GM23338 (cell line): ENCODE results near the gene ING5. TPM values are rescaled to one million over a fixed set of nuclear protein-coding genes. Genes with fewer than 3 reads are reported as not detected.

Source experiments
- ATAC-seq: fragments of 200-7000 bp; cut with Tn5 transposase; 3 replicates; pipeline ENCODE4 v1.9.1; 2020
- DNase-seq: peaks from one replicate; pipeline ENCODE4 v3.0.0-alpha.2; 2015; ENCODE audit warnings: low spot score
- H2AFZ ChIP-seq: fragments of 200-600 bp; sonication (generic); 2 replicates; pipeline ENCODE4 v1.8.0; 2016; ENCODE audit warnings: antibody characterized with exemption, mild to moderate bottlenecking, moderate library complexity
- H3F3A ChIP-seq: fragments of 200-600 bp; sonication (generic); replicated peaks from 2 replicates; pipeline ENCODE4 v1.8.0; 2017; ENCODE audit warnings: antibody characterized with exemption, mixed run types, low read depth
- H3K27ac ChIP-seq: fragments of 200-600 bp; sonication (generic); 2 replicates; pipeline ENCODE4 v1.6.1; 2016; ENCODE audit warnings: low read depth
- H3K27me3 ChIP-seq: fragments of 200-600 bp; sonication (generic); 2 replicates; pipeline ENCODE4 v1.8.0; 2016; ENCODE audit warnings: mild to moderate bottlenecking, mixed run types, moderate library complexity; ENCODE audit not compliant: insufficient read depth
- H3K36me3 ChIP-seq: fragments of 200-600 bp; sonication (generic); 2 replicates; pipeline ENCODE4 v1.8.0; 2016; ENCODE audit warnings: mild to moderate bottlenecking; ENCODE audit not compliant: insufficient read depth
- H3K4me1 ChIP-seq: fragments of 200-600 bp; sonication (generic); 2 replicates; pipeline ENCODE4 v1.8.0; 2016; ENCODE audit warnings: mild to moderate bottlenecking, moderate library complexity; ENCODE audit not compliant: insufficient read depth
- H3K4me2 ChIP-seq: fragments of 200-600 bp; sonication (generic); 2 replicates; pipeline ENCODE4 v1.7.1; 2017; ENCODE audit warnings: mixed run types
- H3K4me3 ChIP-seq: fragments of 200-600 bp; sonication (generic); 2 replicates; pipeline ENCODE4 v1.6.1; 2016; ENCODE audit warnings: mixed run types
- H3K79me2 ChIP-seq: fragments of 200-600 bp; sonication (generic); replicated peaks from 2 replicates; pipeline ENCODE4 v1.8.0; 2017; ENCODE audit warnings: mild to moderate bottlenecking; ENCODE audit not compliant: insufficient read depth
- H3K9me2 ChIP-seq: fragments of 200-600 bp; sonication (generic); 2 replicates; pipeline ENCODE4 v1.8.0; 2017; ENCODE audit not compliant: insufficient read depth
- H4K20me1 ChIP-seq: fragments of 200-600 bp; sonication (generic); replicated peaks from 2 replicates; pipeline ENCODE4 v1.8.0; 2017; ENCODE audit warnings: mild to moderate bottlenecking; ENCODE audit not compliant: insufficient read depth
- H3K27ac Mint-ChIP-seq: 2 replicates; pipeline ENCODE4 v1.8.0; 2020; ENCODE audit warnings: inconsistent platforms, mild to moderate bottlenecking, moderate library complexity, mixed read lengths
- H3K27me3 Mint-ChIP-seq: 3 replicates; pipeline ENCODE4 v1.8.0; 2022; ENCODE audit warnings: low read depth, mild to moderate bottlenecking, moderate library complexity, mixed read lengths, inconsistent platforms; ENCODE audit not compliant: insufficient read depth, poor library complexity
- H3K36me3 Mint-ChIP-seq: 3 replicates; pipeline ENCODE4 v1.8.0; 2021; ENCODE audit warnings: low read depth, mild to moderate bottlenecking, inconsistent platforms, moderate library complexity, mixed read lengths
- H3K4me1 Mint-ChIP-seq: 3 replicates; pipeline ENCODE4 v1.8.0; 2020; ENCODE audit warnings: mild to moderate bottlenecking, inconsistent platforms, mixed read lengths
- H3K4me3 Mint-ChIP-seq: 3 replicates; pipeline ENCODE4 v1.8.0; 2021; ENCODE audit warnings: moderate library complexity, mild to moderate bottlenecking, inconsistent platforms, mixed read lengths
- H3K9me3 Mint-ChIP-seq: 3 replicates; pipeline ENCODE4 v1.8.0; 2020; ENCODE audit warnings: moderate library complexity, mild to moderate bottlenecking, inconsistent platforms, mixed read lengths
- CREB1 ChIP-seq: fragments of 250-450 bp; sonication (Bioruptor Pico); IDR thresholded peaks from 2 replicates; pipeline ENCODE4 v1.5.0; 2020; ENCODE audit warnings: low read depth, mild to moderate bottlenecking, moderate library complexity
- CTCF ChIP-seq, 2 experiments: fragments of 200-600 bp in 1 of 2; sonication (generic) in 1 of 2; conservative IDR thresholded peaks; 2 replicates each; pipeline versions ENCODE4 v1.5.1 to v1.6.1; 2016 to 2017; ENCODE audit warnings: antibody characterized with exemption in 2 of 2, low read depth in 2 of 2, mild to moderate bottlenecking in 2 of 2, moderate library complexity in 1 of 2
- ETS1 ChIP-seq: IDR thresholded peaks from 2 replicates; pipeline ENCODE4 v1.6.1; 2016; ENCODE audit warnings: antibody characterized with exemption
- EZH2 ChIP-seq: fragments of 200-600 bp; sonication (generic); IDR thresholded peaks from one replicate; pipeline ENCODE4 v1.8.0; 2017; ENCODE audit warnings: antibody characterized with exemption, mild to moderate bottlenecking, low read depth; ENCODE audit not compliant: unreplicated experiment
- EZH2phosphoT487 ChIP-seq: fragments of 200-600 bp; sonication (generic); IDR thresholded peaks from one replicate; pipeline ENCODE4 v1.8.1; 2018; ENCODE audit warnings: antibody characterized with exemption; ENCODE audit not compliant: unreplicated experiment
- NANOG ChIP-seq: IDR thresholded peaks from 2 replicates; pipeline ENCODE4 v1.6.1; 2016; ENCODE audit warnings: antibody characterized with exemption, borderline replicate concordance
- POLR2AphosphoS5 ChIP-seq: IDR thresholded peaks from 2 replicates; pipeline ENCODE4 v1.6.1; 2016; ENCODE audit warnings: antibody characterized with exemption, low read depth
- STAT1 ChIP-seq: IDR thresholded peaks from one replicate; pipeline ENCODE4 v1.6.1; 2016; ENCODE audit warnings: antibody characterized with exemption; ENCODE audit not compliant: unreplicated experiment
- ZNF114 ChIP-seq: fragments of 250-450 bp; sonication (Bioruptor Pico); IDR thresholded peaks from 2 replicates; pipeline ENCODE4 v1.5.0; 2020; ENCODE audit warnings: mild to moderate bottlenecking, moderate library complexity
- ZNF331 ChIP-seq: fragments of 250-450 bp; sonication (Bioruptor Pico); IDR thresholded peaks from 2 replicates; pipeline ENCODE4 v1.5.0; 2020; ENCODE audit warnings: low read depth, mild to moderate bottlenecking, moderate library complexity
- polyA plus RNA-seq: library from polyadenylated mRNA; unstranded; fragments of >200 nt; fragmentation: Nextera tagmentation; extraction: Ambion mirVana; gene quantifications from 2 replicates; pipeline ENCODE4 v1.2.1, GENCODE V29; 2016
- total RNA-seq: library from RNA; depleted of rRNA; stranded (reverse); fragments of >200 nt; shearing (Covaris generic); gene quantifications from 2 replicates; pipeline ENCODE4 v1.2.3, GENCODE V29; 2014
- TF ChIP-seq, protein P1 (sequence below): IDR thresholded peaks from one replicate; pipeline ENCODE4 v1.6.1; 2018; ENCODE audit warnings: antibody characterized with exemption; ENCODE audit not compliant: unreplicated experiment

ING5 gene
- total and polyA plus RNA-seq, 2 experiments from 2014 or later = 25.7 to 42.5 TPM

- TF ChIP-seq NANOG (no peak), ZNF114 (CRISPR knock-in tag) (no peak), ETS1 (no peak), EZH2phosphoT487 (no peak), CTCF (conservative IDR thresholded peaks at IDR 0.05; ENCODE audit: low read depth in 2 of 2) (no peak), CREB1 (CRISPR knock-in tag) (no peak), POLR2AphosphoS5 (no peak), EZH2 (no peak), ZNF331 (no peak)
- TF ChIP-seq, protein P1, sequence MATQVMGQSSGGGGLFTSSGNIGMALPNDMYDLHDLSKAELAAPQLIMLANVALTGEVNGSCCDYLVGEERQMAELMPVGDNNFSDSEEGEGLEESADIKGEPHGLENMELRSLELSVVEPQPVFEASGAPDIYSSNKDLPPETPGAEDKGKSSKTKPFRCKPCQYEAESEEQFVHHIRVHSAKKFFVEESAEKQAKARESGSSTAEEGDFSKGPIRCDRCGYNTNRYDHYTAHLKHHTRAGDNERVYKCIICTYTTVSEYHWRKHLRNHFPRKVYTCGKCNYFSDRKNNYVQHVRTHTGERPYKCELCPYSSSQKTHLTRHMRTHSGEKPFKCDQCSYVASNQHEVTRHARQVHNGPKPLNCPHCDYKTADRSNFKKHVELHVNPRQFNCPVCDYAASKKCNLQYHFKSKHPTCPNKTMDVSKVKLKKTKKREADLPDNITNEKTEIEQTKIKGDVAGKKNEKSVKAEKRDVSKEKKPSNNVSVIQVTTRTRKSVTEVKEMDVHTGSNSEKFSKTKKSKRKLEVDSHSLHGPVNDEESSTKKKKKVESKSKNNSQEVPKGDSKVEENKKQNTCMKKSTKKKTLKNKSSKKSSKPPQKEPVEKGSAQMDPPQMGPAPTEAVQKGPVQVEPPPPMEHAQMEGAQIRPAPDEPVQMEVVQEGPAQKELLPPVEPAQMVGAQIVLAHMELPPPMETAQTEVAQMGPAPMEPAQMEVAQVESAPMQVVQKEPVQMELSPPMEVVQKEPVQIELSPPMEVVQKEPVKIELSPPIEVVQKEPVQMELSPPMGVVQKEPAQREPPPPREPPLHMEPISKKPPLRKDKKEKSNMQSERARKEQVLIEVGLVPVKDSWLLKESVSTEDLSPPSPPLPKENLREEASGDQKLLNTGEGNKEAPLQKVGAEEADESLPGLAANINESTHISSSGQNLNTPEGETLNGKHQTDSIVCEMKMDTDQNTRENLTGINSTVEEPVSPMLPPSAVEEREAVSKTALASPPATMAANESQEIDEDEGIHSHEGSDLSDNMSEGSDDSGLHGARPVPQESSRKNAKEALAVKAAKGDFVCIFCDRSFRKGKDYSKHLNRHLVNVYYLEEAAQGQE = no peak
Measured at GRCh38 chr2:241760301-241760771, 58.5 kb downstream of the ING5 start (continued).

DNA sequence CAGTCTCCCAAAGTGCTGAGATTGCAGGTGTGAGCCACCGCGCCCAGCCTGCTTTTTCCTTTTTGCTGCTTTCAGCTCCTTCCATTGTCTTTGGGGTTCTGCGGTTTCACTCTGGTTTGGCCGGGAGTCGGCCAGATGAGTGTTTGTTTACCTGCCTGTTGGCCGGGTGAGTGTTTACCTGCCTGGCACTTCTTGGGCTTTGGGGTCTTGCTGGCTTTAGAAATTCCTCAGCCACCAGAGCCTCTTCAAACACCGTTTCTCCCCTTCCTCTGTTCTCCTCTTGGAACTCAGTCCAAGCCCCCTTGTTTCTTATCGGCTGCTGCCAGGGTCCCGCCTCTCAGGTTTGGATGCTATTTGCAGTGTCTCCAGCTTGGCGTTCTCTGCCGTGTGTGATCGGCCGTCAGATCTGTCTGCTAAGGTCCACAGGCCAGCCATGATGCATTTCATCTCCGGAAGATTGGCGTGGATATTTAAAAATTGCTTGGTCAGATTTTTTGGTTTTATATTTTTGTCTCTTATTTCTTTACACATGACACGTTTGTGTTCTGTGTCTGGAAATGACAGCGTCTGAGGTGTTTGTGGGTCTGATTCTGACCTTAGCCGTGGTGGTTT lies 60.6 kb downstream of the ING5 start:
- Histone ChIP-seq H3K9me2 (no peaks in the 10 kb centered on the region), H2AFZ (no peak overlapping the region), H3K4me3 (no peak overlapping the region), H3K79me2 (no peaks in the 10 kb centered on the region), H3K27ac (no peak overlapping the region), H3K4me2 (no peak overlapping the region), H3K36me3 (no peaks in the 10 kb centered on the region), H3K27me3 (no peaks in the 10 kb centered on the region), H3K4me1 (no peaks in the 10 kb centered on the region), H3F3A (peaks cover 8% of the 10 kb centered on the region; the same call in 1 of the 2 replicates), H4K20me1 (no peaks in the 10 kb centered on the region)
- Mint-ChIP-seq H3K36me3 (peaks cover 26% of the 10 kb centered on the region), H3K27me3 (peaks cover 8% of the 10 kb centered on the region), H3K4me1 (peaks cover 6% of the 10 kb centered on the region; the same call in 2 of the 3 replicates), H3K9me3 (peaks cover 23% of the 10 kb centered on the region), H3K4me3 (no peak overlapping the region), H3K27ac (no peak overlapping the region)
- DNase-seq (no peak), ATAC-seq (no peak)
- no peak for TF ChIP-seq ZNF114 (CRISPR knock-in tag)
- no peak for TF ChIP-seq STAT1
- TF ChIP-seq EZH2 = no peak
- TF ChIP-seq, protein P1 = no peak
- no peak for TF ChIP-seq NANOG
